GM15510 (cell line): Measurements from ENCODE around the gene GGA2.

Source experiments
- POLR2A ChIP-seq: IDR thresholded peaks from 3 replicates; pipeline ENCODE4 v1.6.1; 2011; ENCODE audit warnings: borderline replicate concordance; ENCODE audit not compliant: insufficient read length; ENCODE audit errors: extremely low read depth

GGA2 gene

DNA sequence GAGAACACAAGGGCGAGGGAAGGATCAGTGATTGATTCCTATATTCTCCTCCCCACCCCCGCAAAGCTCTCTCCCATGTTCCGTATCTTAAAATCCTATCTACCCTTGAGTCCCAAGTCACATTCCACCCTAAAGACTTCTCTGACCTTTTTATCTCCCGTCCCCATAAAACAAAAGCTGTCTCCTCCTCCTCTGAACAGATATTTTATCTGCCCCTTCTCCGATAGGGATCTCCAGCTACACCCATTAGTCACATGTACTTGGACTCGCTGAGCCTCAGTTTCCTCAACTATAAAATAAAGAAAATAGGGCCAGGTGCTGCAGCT, 12.8 kb downstream of the GGA2 start:
- TF ChIP-seq POLR2A: no peak

DNA sequence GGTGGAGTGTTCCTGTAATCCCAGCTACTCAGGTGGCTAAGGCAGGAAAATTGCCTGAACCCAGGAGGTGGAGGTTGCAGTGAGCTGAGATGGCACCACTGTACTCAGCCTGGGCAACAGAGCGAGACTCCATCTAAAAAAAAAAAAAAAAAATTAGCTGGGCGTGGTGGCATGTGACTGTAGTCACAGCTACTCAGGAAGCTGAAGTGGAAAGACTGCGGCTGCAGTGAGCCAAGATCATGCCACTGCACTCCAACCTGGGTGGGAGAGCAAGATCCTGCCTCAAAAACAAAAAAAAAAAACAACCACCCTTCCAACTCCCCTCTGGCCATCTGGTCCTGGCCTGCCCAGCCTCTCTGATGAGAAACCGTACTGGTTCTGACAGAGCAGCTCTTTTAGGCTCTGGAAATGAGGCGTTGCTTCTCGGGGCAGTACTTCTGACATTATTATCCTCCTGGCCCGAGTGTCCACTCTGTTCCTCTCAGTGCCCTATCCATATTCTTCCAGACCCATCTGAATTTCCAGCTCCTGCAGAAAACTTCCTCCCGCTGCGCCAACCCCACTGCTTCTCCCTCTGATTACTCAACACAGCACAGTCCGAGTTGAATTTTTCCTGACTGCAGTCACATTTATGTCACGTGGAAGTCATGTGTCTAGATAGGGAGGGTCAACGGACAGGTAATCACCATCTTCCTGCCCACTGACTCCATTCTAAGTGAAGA, 13.3 kb downstream of the GGA2 start:
- TF ChIP-seq POLR2A: no peak

DNA sequence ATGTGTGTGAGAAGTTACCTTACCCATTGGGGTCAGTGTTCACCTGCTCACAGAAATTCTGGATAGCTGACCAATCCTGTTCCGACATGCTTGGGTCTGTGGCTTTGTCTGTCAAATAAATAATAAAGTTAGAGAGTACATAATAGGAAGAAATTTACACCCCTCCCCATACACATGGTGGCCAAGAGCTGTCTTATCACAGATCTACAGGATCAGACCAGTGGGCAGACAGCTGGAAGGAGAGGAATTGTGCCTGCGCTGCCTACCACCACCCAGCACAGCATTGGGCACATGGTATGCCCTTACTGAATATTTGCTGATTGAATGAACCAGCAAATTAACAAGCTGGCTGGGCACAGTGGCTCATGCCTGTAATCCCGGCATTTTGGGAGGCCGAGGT, 14.6 kb downstream of the GGA2 start:
- no peak for TF ChIP-seq POLR2A

DNA sequence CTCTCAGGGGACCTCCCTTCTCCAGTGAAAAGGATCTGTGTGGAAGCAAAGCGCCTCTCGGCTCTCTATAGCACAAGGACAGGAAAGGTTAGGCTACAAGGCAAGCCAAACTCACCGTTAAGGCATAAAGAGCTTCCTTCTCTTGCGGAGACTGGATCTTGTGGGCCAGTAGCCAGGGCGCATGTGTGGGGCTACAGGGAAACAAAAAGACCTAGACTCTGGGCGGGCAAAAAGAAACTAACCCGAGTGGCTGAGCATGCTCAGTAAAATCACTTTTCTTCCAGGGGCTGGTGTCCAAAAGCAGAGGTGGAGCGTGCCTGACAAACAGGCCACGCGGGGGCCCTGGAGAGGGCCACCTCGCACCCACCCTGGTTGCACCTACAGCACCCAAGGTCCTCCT, 16.1 kb downstream of the GGA2 start:
- no peak for TF ChIP-seq POLR2A

DNA sequence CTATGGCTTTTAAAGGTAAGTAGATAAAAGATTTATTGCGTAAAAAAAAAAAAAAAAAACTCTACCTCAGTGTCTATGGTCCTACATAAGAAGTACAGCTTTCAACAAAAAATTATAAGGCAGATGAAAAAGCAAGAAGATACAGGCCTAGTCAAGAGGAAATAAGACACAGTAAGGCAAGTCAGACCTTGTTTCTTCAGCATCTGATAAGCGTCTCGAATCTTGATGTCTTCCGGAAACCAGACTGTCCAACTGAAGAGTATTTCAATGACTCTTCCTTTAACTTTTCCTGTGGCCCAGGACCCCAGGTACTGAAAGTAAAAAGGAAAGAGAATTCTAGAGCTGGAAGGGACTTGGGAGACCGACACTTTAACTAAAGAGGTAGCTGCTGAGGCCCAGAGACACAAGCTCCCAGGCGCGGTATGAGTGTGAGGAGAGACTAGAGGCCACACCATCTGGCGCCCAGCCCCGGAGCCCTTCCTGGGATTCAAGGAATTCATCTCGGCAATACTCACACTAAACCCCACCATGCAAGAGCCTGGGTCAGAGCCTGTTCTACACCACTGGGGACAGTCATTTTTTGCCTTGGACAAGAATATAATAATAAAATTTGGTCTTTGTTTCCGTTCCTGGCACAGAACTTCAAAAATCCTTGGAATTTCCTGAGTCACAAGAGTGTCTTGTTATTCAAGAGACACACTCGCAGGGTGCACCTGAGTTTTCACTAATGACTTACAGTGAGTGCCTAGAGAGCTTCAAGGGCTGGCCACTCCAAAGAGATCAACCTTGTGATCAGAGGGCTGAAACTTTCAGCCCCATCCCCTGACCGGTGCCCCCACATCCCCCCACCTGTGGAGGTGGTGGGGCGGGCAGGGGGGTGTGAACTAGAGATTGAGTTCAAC, 18.6 kb downstream of the GGA2 start:
- no peak for TF ChIP-seq POLR2A

DNA sequence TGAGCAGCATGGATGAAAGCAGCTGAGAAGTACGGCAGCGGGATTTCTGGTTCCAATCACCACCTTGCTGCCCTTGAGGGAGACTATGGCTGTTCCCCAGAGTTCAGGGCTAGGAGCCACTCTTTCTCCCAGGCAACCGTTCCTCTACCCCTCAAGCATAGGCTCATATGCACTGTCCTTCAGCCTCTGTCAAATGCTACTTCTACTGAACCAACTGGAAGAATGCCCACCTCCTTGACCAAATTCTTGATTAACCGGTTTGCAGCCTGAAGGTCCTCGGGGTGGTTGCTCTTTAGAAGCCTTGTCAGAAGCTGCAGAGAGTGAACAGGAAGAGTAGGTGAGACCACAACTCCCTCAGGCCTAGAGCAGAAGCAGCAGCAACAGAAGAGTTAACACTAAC, 23.8 kb downstream of the GGA2 start:
- TF ChIP-seq POLR2A: no peak

DNA sequence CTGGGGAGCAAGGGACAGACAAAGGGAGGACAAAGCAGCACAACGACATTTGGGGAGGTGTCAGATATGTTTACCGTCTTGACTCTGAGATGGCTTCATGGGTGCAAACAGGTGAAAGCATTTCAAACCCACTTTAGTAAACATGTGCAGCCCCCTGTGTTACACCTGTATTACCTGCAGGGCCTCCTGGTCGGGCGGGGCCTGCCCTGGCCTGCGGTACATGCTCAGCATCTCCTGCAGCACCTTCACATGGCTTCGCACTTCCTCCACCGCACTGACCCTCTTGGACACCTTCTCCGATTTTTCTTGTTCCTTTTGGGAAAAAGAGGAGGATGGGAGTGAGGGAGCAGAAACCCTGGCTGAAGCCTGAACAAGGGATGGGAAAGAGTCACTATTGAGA, 24.5 kb downstream of the GGA2 start:
- TF ChIP-seq POLR2A: no peak

DNA sequence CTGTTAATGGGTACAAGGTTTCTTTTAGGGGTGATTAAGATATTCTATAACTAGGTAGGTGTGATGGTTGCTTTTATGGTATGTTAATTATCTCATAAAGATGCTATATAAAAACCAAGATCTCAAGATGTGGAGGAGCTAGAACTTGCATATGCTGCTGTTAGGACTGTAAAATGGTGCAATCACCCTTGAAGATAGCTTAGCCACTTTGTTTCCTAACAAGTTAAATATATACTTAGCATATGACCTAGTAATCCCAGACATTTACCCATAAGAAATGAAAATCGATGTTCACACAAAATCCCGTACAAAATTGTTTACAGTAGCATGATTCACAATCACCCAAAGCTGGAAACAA, 25.1 kb downstream of the GGA2 start:
- no peak for TF ChIP-seq POLR2A

DNA sequence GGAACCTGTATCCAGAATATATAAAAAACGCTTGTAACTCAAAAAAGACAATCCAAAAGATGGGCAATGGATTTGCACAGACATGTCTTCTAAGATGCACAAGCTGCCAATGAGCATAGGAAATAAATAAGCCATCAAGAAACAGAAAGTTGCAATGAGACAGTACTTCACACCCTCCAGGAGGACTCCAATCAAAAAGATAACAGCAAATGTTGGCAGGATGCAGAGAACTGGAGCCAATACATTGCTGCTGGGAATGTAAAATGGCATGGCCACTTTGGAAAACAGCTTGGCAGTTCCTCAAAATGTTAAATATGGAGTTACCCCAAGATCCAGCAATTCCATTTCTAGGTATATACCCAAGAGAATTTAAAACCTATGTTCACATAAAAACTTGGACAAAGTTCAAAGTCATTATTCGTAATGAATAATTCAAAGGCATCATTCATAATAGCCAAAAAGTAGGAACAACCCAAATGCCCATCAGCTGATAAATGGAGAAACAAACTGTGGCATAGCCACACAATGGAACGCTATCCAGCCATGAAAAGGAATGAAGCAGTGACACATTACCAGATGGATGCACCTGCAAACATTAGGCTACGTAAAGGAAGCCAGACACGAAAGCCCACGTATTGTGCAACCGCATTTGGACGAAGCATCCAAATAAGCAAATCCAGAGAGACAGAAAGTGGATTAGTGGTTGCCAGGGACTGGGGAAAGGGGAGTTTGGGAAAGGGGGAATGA, 25.6 kb downstream of the GGA2 start:
- TF ChIP-seq POLR2A: no peak

DNA sequence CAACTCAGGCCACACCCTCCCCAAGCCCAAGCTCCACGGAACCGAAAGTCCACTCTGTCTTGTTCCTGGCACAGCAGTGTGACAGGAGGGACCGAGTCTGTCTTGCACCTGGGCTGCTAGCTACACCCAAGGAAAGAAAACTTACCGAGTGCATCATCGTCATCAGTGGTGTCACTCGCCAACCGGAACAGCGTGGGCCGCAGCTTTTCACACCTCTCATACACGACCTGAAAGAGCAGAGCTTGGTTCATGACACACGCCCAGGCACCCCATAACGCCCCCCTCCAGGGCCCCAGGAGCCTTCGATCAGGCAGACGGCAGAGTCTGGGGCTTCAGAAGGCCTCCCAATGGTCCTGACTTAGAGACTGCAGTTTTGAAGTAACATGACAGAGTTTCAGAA, 27.5 kb downstream of the GGA2 start:
- TF ChIP-seq POLR2A: no peak

DNA sequence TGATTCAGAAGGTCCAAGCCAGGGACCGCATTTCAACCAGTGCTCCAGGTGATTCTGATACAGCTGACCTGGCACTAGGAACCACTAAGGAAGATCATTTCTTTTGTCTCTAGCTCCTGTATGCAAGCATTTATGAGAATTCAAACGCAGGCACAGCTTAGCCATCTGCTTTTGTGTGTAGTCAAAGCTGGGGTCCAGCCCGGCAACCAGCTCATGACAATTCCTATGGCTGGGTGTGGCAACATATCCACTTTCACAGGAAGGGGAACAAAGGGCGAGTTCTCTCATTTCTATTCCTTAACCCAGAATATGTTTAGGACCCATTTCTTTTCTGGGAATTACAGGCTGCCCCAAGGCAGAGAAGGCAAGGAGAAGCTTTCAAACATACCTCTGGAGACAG, 30.0 kb downstream of the GGA2 start:
- no peak for TF ChIP-seq POLR2A

DNA sequence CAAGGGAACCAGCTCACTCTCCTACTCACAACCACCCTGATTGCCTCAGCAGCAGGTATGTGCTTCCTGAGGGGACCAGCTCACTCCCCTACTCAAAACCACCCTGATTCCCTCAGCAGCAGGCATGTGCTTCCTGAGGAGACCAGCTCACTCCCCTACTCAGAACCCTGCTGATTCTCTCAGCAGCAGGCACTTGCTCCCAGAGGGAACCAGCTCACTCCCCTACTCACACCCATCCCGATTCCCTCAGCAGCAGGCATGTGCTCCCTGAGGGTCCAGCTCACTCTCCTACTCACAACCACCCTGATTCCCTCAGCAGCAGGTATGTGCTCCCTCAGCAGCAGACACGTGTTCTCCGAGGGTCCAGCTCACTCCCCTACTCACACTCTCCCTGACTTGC, 31.2 kb downstream of the GGA2 start:
- no peak for TF ChIP-seq POLR2A

DNA sequence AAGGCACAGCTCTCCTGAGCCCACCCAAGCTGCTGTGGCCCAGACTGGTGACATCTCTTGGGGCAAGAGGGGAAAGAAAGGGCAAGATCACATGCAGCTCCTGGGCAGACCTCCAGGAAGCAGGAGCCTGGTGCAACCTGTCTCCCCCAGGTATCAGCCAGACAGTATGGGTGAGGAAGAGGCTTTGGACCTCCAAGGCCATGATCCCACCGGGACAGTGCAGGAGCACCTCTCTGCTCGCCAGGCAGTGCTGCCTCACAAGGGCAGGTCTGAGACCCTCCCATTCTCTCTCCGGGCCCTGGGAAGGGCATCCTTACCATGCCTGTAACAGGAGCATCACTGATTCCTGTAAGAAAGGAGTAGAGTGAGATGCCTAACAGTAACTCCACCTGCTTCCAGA, 31.7 kb downstream of the GGA2 start:
- TF ChIP-seq POLR2A: no peak

DNA sequence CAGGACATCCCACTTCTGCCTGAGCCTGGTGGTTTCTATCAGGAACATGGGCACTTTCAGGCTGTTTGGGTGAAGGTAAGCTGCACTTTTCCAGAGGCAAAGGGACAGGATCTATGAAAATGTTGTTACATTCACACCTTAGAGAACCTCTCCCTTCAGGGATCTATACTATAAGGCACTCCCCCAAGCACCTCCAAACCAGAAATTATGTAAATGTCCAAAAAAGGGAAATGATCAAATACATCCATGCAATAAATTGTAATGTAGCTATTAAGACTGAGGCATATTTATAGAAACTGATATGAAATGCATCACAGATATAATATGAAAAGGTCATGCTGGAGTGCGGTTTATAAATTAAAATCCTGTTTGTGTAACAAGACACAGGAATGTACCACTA, 34.0 kb downstream of the GGA2 start:
- TF ChIP-seq POLR2A: no peak

DNA sequence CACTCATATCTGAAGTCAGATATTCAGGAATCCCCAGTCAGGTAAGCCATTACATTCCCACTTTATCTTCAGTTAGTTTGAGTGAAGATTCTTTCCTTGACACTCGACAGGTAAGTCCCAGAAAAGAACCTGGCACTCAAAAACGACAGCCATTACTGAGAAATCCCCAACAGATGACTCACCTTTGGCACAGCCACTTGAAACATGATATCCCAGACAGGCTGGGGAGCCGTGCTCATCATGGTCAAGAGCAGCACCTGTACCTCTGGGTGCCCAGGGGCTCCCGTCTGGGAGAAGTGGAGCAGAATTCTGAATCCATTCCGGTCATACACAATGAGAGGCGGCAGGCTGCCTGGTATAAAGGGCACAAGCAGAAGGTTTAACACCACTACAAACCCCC, 40.5 kb downstream of the GGA2 start:
- no peak for TF ChIP-seq POLR2A
